ENCODE measurements around the gene WDR86.

DNA sequence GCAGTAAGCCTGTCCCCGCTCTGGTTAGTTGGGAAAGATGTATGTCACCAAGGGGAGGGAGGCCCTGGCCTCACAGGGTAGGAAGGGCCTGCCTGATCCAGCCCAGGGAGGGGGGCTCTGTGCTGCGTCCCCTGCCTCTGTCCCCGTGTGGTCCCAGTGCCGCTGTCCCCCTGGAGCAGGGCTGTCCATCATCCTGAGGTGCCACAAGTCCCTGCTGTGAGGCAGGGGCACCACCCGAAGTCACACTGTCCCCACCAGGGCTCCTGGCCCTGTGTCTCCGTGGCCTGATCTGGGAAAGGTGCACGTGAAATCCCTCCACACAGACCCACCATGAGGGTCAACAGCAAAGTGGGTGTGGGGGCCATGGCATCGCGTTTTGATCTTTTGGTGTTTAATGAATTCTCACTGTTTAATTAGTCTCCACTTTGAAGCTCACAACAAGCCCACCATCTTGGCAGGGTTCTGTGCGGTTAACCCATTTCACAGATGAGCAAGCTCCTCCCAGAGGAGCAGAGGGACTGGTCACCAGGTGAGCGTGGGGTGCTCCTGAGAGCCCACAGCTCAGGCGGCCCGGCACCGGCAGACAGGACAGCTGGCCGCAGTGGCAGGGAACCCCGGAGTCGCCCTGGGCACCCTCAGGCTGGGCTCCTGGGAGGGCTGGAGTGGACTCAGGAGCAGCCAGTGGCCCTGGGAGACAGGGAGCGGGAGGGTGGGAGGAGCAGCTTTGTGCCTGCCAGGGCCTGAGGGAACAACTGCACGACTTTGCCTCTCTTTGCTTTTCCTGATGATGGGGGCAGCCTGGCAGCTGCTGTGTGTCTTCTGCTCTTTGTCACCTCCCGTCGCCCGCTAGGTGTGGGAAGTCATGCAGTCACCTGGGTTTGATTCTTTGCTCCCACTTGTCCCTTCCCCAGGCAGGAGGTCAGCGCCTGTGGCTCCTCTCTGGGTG, 42.1 kb upstream of the WDR86 start:
- TF ChIP-seq ZFP30 (CRISPR knock-in tag; IDR thresholded peaks at IDR 0.05) (no peak), POU6F1 (CRISPR knock-in tag; IDR thresholded peaks at IDR 0.05; ENCODE audit: borderline replicate concordance, low read depth) (no peak), ZFP3 (CRISPR knock-in tag; IDR thresholded peaks at IDR 0.05) (no peak), ARNTL (CRISPR knock-in tag; IDR thresholded peaks at IDR 0.05; ENCODE audit: borderline replicate concordance, low read depth) (no peak), OSR1 (CRISPR knock-in tag; IDR thresholded peaks at IDR 0.05) (no peak), CSDC2 (CRISPR knock-in tag; IDR thresholded peaks at IDR 0.05) (no peak), SNAI2 (CRISPR knock-in tag; IDR thresholded peaks at IDR 0.05) (no peak), ISL1 (CRISPR knock-in tag; IDR thresholded peaks at IDR 0.05) (no peak), CSRNP3 (CRISPR knock-in tag; IDR thresholded peaks at IDR 0.05) (no peak), RARB (CRISPR knock-in tag; IDR thresholded peaks at IDR 0.05) (no peak)
- TF ChIP-seq, protein P1, sequence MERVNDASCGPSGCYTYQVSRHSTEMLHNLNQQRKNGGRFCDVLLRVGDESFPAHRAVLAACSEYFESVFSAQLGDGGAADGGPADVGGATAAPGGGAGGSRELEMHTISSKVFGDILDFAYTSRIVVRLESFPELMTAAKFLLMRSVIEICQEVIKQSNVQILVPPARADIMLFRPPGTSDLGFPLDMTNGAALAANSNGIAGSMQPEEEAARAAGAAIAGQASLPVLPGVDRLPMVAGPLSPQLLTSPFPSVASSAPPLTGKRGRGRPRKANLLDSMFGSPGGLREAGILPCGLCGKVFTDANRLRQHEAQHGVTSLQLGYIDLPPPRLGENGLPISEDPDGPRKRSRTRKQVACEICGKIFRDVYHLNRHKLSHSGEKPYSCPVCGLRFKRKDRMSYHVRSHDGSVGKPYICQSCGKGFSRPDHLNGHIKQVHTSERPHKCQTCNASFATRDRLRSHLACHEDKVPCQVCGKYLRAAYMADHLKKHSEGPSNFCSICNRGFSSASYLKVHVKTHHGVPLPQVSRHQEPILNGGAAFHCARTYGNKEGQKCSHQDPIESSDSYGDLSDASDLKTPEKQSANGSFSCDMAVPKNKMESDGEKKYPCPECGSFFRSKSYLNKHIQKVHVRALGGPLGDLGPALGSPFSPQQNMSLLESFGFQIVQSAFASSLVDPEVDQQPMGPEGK (CRISPR knock-in tag; IDR thresholded peaks at IDR 0.05; ENCODE audit: borderline replicate concordance) = no peak
- TF ChIP-seq, protein P2, sequence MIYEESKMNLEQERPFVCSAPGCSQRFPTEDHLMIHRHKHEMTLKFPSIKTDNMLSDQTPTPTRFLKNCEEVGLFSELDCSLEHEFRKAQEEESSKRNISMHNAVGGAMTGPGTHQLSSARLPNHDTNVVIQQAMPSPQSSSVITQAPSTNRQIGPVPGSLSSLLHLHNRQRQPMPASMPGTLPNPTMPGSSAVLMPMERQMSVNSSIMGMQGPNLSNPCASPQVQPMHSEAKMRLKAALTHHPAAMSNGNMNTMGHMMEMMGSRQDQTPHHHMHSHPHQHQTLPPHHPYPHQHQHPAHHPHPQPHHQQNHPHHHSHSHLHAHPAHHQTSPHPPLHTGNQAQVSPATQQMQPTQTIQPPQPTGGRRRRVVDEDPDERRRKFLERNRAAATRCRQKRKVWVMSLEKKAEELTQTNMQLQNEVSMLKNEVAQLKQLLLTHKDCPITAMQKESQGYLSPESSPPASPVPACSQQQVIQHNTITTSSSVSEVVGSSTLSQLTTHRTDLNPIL (CRISPR knock-in tag; IDR thresholded peaks at IDR 0.05; ENCODE audit: low read depth) = no peak
- TF ChIP-seq, protein P3, sequence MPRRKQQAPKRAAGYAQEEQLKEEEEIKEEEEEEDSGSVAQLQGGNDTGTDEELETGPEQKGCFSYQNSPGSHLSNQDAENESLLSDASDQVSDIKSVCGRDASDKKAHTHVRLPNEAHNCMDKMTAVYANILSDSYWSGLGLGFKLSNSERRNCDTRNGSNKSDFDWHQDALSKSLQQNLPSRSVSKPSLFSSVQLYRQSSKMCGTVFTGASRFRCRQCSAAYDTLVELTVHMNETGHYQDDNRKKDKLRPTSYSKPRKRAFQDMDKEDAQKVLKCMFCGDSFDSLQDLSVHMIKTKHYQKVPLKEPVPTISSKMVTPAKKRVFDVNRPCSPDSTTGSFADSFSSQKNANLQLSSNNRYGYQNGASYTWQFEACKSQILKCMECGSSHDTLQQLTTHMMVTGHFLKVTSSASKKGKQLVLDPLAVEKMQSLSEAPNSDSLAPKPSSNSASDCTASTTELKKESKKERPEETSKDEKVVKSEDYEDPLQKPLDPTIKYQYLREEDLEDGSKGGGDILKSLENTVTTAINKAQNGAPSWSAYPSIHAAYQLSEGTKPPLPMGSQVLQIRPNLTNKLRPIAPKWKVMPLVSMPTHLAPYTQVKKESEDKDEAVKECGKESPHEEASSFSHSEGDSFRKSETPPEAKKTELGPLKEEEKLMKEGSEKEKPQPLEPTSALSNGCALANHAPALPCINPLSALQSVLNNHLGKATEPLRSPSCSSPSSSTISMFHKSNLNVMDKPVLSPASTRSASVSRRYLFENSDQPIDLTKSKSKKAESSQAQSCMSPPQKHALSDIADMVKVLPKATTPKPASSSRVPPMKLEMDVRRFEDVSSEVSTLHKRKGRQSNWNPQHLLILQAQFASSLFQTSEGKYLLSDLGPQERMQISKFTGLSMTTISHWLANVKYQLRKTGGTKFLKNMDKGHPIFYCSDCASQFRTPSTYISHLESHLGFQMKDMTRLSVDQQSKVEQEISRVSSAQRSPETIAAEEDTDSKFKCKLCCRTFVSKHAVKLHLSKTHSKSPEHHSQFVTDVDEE (CRISPR knock-in tag; IDR thresholded peaks at IDR 0.05) = no peak

Data from SK-N-SH treated with all-trans-retinoic acid at 6 μM for 48 hours (cell line).